ENCODE measurements around the gene TSPAN15. TPM values are rescaled to one million over a fixed set of nuclear protein-coding genes. Genes with fewer than 3 reads are reported as not detected.
A peak's percentile ranks its signal among the peaks of the same experiment; 100 is the strongest.

TSPAN15 gene
- total and polyA plus RNA-seq, 12 donors = 5.0 to 18.2 (median 10.6) TPM

DNA sequence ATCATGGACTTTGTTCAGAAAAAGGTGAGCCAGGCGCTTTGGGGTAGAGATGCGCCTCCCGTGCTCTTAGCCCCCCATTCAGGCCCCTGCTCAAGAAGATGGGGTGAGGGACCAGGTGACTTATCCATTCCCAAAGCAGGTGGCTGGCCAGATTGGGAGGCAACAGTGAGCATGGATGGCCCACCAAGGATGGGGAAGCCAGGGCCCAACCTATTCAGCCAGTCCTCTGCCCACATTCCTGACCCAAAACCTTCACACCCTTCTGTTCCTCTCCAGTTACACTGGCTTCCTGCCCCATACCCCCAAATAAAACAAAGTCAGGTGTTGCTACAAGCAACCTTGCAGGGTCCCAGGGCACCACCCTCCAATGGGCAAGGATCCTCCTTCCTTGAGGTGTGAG, 44.4 kb downstream of the TSPAN15 start:
- Histone ChIP-seq H3K4me1 (peaks cover 0 to 8% (median 0%) of the 10 kb centered on the region in 9 donors), H3K9me3 (no peaks in the 10 kb centered on the region), H3K4me3 (no peak overlapping the region), H3K27ac (no peak overlapping the region), H3K36me3 (peaks cover 0 to 37% (median 0%) of the 10 kb centered on the region in 9 donors), H3K27me3 (no peaks in the 10 kb centered on the region)
- ATAC-seq (no peak), DNase-seq (no peak)
- TF ChIP-seq, protein P1, sequence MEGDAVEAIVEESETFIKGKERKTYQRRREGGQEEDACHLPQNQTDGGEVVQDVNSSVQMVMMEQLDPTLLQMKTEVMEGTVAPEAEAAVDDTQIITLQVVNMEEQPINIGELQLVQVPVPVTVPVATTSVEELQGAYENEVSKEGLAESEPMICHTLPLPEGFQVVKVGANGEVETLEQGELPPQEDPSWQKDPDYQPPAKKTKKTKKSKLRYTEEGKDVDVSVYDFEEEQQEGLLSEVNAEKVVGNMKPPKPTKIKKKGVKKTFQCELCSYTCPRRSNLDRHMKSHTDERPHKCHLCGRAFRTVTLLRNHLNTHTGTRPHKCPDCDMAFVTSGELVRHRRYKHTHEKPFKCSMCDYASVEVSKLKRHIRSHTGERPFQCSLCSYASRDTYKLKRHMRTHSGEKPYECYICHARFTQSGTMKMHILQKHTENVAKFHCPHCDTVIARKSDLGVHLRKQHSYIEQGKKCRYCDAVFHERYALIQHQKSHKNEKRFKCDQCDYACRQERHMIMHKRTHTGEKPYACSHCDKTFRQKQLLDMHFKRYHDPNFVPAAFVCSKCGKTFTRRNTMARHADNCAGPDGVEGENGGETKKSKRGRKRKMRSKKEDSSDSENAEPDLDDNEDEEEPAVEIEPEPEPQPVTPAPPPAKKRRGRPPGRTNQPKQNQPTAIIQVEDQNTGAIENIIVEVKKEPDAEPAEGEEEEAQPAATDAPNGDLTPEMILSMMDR (IDR thresholded peaks at IDR 0.05) = no peak
- intact Hi-C loops (cut with DNase I) = loop anchor here in 1 of 10 donors (5.0 kb wide), 1 partner anchor 73 kb away; no protein-coding TSS in a partner anchor
- WGBS, 2 donors = 96 to 99% methylated on average over 3 of the region's 3 CpGs

DNA sequence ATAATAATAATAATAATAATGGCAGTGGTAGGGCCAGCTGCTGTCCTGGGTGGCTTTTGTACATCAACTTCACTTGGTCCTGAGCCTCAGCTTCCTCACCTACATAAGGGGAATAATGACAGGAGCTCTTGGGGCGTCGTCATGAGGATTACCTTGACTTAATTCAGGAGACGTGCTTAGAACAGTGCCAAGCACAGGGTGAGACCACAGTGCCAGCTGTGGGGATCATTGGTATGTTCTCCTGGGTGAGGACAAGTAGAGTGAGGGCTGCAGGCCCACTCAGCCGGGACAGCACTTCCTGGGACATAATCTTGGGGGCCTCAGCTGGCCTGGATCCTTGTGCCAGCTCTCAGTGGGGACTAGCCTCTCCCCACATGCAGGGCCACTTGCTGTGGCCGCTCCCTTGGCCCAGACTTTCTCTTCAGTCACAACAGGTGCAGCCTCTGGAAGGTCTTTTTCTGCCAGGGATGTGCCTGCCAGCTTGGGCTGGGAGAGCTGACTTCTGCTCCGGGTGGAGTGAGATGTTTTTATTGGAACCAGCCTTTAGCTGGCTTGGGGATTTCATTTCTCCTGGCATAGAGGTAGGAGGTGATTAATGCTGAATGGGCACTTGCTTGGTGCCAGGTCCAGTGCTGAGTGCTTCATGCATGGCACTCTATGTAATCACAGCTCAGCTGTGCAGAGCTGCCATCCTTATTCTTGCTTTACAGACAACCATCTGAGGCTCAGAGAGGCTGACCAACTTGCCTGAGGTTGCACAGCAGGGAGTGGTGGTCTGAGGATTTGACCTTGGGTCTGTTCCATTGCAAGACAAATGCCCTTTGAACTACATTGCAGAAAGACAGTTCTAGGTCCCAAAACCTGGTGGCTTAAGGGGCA, 45.3 kb downstream of the TSPAN15 start:
- H3K27ac ChIP-seq = no peak overlapping the region
- intact Hi-C loops (cut with DNase I) = loop anchor here in 1 of 10 donors (5.0 kb wide), 1 partner anchor 74 kb away; no protein-coding TSS in a partner anchor
- TF ChIP-seq, protein P1 (IDR thresholded peaks at IDR 0.05) = no peak

DNA sequence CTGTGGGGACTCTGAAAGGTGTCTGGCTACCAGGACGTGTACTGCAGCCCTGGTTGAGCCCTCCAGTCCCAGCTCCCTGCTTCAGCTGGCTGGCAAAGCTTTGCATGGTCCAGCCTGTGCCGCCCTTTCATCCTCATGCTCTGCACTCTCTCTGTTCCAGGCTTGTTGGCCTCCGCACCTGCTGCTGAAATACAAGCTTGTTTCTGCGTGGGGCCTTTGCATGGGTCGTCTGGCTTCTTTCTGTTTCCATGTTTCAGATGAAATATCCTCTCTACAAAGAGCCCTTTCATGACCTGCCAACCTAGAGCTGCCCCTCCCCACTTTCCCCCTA, 45.9 kb downstream of the TSPAN15 start:
- Histone ChIP-seq H3K27ac (no peak overlapping the region), H3K4me3 (no peak overlapping the region), H3K36me3 (peaks cover 0 to 40% (median 0%) of the 10 kb centered on the region in 9 donors), H3K9me3 (no peaks in the 10 kb centered on the region), H3K4me1 (peaks cover 0 to 4% (median 0%) of the 10 kb centered on the region in 9 donors), H3K27me3 (no peaks in the 10 kb centered on the region)
- ATAC-seq (no peak), DNase-seq (no peak)
- intact Hi-C loops (cut with DNase I) = loop anchor here in 1 of 10 donors (5.0 kb wide), 1 partner anchor 75 kb away; no protein-coding TSS in a partner anchor
- TF ChIP-seq, protein P1 (IDR thresholded peaks at IDR 0.05) = no peak
- WGBS, 2 donors = 85 to 88% methylated on average over 5 of the region's 5 CpGs

More for the DNA sequence above, 45.3 kb downstream of the TSPAN15 start:
- no peak overlapping the region for H3K4me3 ChIP-seq
- WGBS, 2 donors = 80 to 81% methylated on average over 6 of the region's 6 CpGs
- no peaks in the 10 kb centered on the region for H3K27me3 ChIP-seq
- ATAC-seq (no peak), DNase-seq (no peak)
- no peaks in the 10 kb centered on the region for H3K9me3 ChIP-seq
- peaks cover 0 to 37% (median 0%) of the 10 kb centered on the region in 9 donors for H3K36me3 ChIP-seq
- peaks cover 0 to 7% (median 0%) of the 10 kb centered on the region in 9 donors for H3K4me1 ChIP-seq

DNA sequence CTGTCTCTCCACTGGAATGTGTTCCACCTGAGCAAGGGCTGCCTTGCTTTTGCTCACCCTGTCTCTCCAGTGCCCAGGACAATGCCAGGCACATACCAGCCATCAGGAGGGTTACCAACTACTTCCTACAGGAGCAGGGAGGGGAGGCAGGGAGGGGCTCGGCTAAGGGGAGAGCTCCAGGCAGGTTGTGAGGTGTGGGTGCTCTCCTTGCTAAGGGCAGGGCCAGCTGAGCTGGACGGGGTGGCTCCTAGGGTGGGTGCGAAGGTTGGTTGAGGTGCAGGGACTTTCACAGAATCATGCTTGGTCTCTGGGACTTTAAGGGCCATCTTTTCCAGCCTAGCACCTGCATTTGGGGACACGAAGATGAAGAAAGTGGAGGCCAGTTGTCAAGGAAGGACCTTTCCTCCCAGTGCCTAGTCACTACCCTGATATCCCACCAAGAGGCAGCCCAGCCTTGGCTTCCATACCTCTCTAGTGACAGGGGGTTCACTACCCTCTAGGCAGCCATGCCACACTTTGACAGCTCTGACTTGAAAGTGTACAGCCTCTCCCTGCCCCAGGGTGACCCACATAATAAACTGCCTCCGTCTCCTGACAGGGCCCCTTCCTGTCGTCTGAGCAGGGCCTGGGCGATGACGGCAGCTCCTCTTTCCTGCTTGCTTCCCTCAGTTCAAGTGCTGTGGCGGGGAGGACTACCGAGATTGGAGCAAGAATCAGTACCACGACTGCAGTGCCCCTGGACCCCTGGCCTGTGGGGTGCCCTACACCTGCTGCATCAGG, 46.5 kb downstream of the TSPAN15 start:
- WGBS, 2 donors = 59 to 78% methylated on average over 11 of the region's 11 CpGs
- Histone ChIP-seq H3K4me1 (peaks cover 0 to 3% (median 0%) of the 10 kb centered on the region in 9 donors), H3K36me3 (peaks cover 0 to 46% (median 0%) of the 10 kb centered on the region in 9 donors)

More for the DNA sequence above, 46.5 kb downstream of the TSPAN15 start:
- H3K4me3 ChIP-seq = no peak overlapping the region
- ATAC-seq (peak in 1 of 8 donors; percentile 24), DNase-seq (no peak)
- H3K27me3 ChIP-seq = no peaks in the 10 kb centered on the region
- no peaks in the 10 kb centered on the region for H3K9me3 ChIP-seq
- TF ChIP-seq, protein P1 (IDR thresholded peaks at IDR 0.05) = no peak
- intact Hi-C loops (cut with DNase I) = loop anchor here in 1 of 10 donors (5.0 kb wide), 1 partner anchor 76 kb away; no protein-coding TSS in a partner anchor
- H3K27ac ChIP-seq = peak overlapping the region in 1 of 10 donors; percentile 13

All from heart right ventricle (tissue), 16 donors.